ENCODE measurements around the gene DNAJC5.

GRCh38 chr20:63877755-63878470, 17.0 kb upstream of the DNAJC5 start:
- TF ChIP-seq POLR2AphosphoS5 (IDR thresholded peaks at IDR 0.05; ENCODE audit: insufficient read depth, low read depth, low read length) (no peak), FOS (IDR thresholded peaks at IDR 0.05; ENCODE audit: borderline replicate concordance, insufficient read depth, low read length) (no peak), CTCF (IDR thresholded peaks at IDR 0.05; ENCODE audit: extremely low read depth in 1 of 2, insufficient read depth in 1 of 2, low read depth in 1 of 2, low read length in 2 of 2) (no peak), EZH2 (IDR thresholded peaks at IDR 0.05; ENCODE audit: borderline replicate concordance, low read depth, low read length, severe bottlenecking) (no peak), MYC (IDR thresholded peaks at IDR 0.05; ENCODE audit: low read depth, low read length) (no peak), GATA2 (IDR thresholded peaks at IDR 0.05; ENCODE audit: insufficient read depth, insufficient read length, low read depth, low read length) (no peak), JUN (IDR thresholded peaks at IDR 0.05; ENCODE audit: borderline replicate concordance, insufficient read depth, insufficient read length, low read depth) (no peak)
